Measurements from ENCODE around the gene NPR1.
"Not testable (repeated sequence)": the region's sequence is repeated elsewhere in the genome, so short reads cannot be mapped to it uniquely, and the experiment has no call there.

Gene NPR1

DNA sequence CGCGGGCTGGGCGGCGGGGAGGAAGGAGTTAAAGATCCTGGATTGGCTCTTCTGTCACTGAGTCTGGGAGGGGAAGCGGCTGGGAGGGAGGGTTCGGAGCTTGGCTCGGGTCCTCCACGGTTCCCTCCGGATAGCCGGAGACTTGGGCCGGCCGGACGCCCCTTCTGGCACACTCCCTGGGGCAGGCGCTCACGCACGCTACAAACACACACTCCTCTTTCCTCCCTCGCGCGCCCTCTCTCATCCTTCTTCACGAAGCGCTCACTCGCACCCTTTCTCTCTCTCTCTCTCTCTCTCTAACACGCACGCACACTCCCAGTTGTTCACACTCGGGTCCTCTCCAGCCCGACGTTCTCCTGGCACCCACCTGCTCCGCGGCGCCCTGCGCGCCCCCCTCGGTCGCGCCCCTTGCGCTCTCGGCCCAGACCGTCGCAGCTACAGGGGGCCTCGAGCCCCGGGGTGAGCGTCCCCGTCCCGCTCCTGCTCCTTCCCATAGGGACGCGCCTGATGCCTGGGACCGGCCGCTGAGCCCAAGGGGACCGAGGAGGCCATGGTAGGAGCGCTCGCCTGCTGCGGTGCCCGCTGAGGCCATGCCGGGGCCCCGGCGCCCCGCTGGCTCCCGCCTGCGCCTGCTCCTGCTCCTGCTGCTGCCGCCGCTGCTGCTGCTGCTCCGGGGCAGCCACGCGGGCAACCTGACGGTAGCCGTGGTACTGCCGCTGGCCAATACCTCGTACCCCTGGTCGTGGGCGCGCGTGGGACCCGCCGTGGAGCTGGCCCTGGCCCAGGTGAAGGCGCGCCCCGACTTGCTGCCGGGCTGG lies at the start of gene NPR1:
NPR1 (plus strand) TSS at position 170 of the 818 bp plus-strand sequence; CDS start at position 591, 421 bp downstream.
- H3K9me3 ChIP-seq, result no peaks in the 10 kb centered on the region
- in situ Hi-C loops (cut with MboI; ENCODE audit: low sequenced_read_pairs), result loop anchor here (5.0 to 10.0 kb wide), 3 partner anchors 66 to 309 kb away; partner anchors contain the start of gene RAB13
- H3K4me3 ChIP-seq, result no peak within 1 kb of the TSS
- DNase-seq (ENCODE audit: low spot score in 2 of 2), result no peak
- H3K4me1 ChIP-seq, result no peaks in the 10 kb centered on the region
- H3K36me3 ChIP-seq (replicated peaks), result no peaks in the 10 kb centered on the region
- peaks cover 2% of the 10 kb centered on the region for H3K27me3 ChIP-seq (ENCODE audit: low read depth)

DNA sequence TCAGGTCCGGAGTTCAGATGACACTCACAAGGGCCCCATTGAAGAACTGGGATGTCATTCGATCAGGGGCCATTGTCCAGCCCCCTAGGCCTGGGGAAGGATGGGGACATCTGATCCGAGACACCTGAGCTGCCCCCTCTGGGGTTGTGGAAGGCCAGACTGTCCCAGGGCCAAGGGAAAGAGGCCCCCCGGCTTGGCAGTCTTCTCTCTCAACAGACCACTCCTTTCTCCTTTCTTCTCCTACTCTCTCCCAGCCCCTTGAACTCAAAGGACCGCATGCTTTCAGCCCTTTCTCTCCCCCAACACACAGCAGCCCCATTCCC lies 49.2 kb upstream of the NPR1 start:
- Histone ChIP-seq H3K4me3 (no peak overlapping the region), H3K9me3 (no peaks in the 10 kb centered on the region), H3K4me1 (peaks cover 24% of the 10 kb centered on the region), H3K27me3 (ENCODE audit: low read depth) (no peaks in the 10 kb centered on the region), H3K36me3 (replicated peaks) (peaks cover 13% of the 10 kb centered on the region)
- no peak for DNase-seq (ENCODE audit: low spot score in 2 of 2)
- in situ Hi-C loops (cut with MboI; ENCODE audit: low sequenced_read_pairs), result no loop called here

DNA sequence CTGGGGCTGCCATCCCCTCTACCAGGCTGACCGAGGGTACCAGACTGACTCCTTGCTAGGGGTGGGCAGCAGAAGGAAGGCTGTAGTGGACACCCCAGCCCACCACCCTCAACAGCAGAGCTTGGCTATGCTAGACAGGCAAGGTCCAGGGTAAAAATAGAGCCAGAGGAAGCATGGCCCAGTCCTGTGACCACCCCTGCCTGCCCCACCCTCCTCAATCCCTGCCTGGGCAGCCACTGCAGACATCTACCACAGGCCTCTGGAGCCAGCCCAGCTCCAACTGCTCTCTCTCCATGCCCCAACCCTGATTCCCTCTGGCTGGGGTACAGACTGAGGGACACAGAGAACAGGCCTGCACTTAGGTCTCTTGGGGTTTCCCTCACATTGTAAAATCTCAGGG lies 48.5 kb upstream of the NPR1 start:
- in situ Hi-C loops (cut with MboI; ENCODE audit: low sequenced_read_pairs), result no loop called here
- H3K9me3 ChIP-seq, result no peaks in the 10 kb centered on the region
- peaks cover 13% of the 10 kb centered on the region for H3K36me3 ChIP-seq (replicated peaks)
- H3K27me3 ChIP-seq (ENCODE audit: low read depth), result no peaks in the 10 kb centered on the region
- no peak overlapping the region for H3K4me3 ChIP-seq
- peaks cover 24% of the 10 kb centered on the region for H3K4me1 ChIP-seq
- DNase-seq (ENCODE audit: low spot score in 2 of 2), result no peak

DNA sequence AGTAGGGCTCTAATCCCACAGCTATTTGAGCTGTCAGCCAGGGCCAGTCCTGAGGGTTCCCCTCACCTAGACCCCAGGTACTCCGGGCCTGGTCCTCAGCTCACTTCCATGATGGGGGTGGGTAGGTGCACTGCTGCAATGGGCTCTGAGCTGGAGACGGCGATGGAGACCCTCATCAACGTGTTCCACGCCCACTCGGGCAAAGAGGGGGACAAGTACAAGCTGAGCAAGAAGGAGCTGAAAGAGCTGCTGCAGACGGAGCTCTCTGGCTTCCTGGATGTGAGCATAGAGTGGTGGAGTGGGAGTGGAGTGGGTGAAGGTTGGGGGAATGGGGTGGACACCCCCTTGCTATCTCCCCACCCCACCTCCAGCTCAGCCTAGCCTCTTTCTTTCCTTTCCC lies 48.1 kb upstream of the NPR1 start:
- Histone ChIP-seq H3K36me3 (replicated peaks) (peaks cover 12% of the 10 kb centered on the region), H3K27me3 (ENCODE audit: low read depth) (no peaks in the 10 kb centered on the region), H3K4me3 (no peak overlapping the region), H3K9me3 (no peaks in the 10 kb centered on the region), H3K4me1 (peaks cover 24% of the 10 kb centered on the region)
- no peak for DNase-seq (ENCODE audit: low spot score in 2 of 2)
- in situ Hi-C loops (cut with MboI; ENCODE audit: low sequenced_read_pairs), result no loop called here

DNA sequence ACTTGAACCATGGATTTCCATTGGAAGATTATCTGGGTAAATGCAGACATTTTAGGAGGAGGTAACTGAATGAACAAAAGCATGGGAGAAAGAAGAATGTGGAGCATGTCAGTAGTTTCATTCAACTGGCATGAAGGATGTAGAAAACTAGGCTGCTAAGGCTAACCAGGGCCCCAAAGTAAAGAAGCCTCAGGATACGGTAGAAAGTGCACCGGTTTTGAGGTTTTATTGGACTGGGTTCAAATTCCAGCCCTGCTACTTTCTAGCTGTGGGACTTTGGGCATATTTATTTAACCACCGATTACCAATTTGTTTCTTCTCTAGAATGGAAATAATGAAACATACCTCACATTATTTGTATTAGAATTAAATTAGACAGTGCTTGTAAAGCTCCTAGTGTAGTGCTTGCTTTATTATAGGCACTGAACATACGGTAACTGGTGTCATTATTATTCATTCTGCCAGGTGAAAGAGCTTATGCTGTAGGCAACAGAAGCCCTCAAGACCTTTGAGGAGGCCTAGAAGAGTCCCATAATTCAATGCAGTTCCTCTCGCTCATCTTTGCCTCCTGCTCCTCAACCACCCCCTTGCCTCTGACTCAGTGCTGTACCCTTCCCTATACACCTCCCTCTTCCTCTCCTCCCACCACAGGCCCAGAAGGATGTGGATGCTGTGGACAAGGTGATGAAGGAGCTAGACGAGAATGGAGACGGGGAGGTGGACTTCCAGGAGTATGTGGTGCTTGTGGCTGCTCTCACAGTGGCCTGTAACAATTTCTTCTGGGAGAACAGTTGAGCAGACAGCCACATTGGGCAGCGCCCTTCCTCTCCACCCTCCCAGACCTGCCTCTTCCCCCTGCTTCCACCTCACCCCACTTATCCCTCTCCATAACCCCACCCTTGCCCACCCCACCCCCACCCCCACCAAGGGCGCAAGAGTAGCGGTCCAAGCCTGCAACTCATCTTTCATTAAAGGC lies 47.2 kb upstream of the NPR1 start:
- Histone ChIP-seq H3K4me1 (peaks cover 26% of the 10 kb centered on the region), H3K4me3 (no peak overlapping the region), H3K9me3 (no peaks in the 10 kb centered on the region), H3K27me3 (ENCODE audit: low read depth) (no peaks in the 10 kb centered on the region), H3K36me3 (replicated peaks) (peaks cover 17% of the 10 kb centered on the region)
- DNase-seq (ENCODE audit: low spot score in 2 of 2), result no peak
- in situ Hi-C loops (cut with MboI; ENCODE audit: low sequenced_read_pairs), result no loop called here

DNA sequence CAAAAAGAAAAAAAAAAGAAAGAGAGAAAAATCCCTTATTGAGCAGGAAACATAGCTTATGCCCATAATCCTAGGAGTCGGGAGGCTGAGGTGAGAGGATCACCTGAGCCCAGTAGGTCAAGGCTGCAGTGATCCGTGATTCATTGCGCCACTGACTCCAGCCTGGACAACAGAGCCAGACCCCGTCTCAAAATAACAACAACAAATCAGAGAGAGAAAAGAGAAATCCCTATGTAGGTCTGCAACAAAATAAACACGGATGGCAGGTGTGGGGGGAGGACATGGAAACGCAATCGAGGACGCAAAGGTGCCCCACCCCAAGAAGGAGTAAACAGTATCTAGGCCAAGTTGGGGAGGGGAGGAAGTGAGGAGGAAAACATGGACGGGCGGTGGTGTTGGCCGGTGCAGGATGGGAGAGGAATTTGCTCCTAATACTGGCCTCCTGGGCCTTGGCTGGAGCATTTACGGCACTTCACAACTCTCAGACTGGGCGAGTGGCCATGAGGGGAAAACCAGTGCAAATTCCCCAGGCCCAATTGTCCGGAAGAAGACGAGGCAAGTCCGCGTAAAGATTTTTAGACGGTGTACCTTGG lies 45.2 kb upstream of the NPR1 start:
- no peak for DNase-seq (ENCODE audit: low spot score in 2 of 2)
- Histone ChIP-seq H3K36me3 (replicated peaks) (peaks cover 36% of the 10 kb centered on the region), H3K27me3 (ENCODE audit: low read depth) (no peaks in the 10 kb centered on the region), H3K9me3 (no peaks in the 10 kb centered on the region), H3K4me1 (peaks cover 20% of the 10 kb centered on the region), H3K4me3 (peak overlapping the region; percentile 100)
- in situ Hi-C loops (cut with MboI; ENCODE audit: low sequenced_read_pairs), result no loop called here

DNA sequence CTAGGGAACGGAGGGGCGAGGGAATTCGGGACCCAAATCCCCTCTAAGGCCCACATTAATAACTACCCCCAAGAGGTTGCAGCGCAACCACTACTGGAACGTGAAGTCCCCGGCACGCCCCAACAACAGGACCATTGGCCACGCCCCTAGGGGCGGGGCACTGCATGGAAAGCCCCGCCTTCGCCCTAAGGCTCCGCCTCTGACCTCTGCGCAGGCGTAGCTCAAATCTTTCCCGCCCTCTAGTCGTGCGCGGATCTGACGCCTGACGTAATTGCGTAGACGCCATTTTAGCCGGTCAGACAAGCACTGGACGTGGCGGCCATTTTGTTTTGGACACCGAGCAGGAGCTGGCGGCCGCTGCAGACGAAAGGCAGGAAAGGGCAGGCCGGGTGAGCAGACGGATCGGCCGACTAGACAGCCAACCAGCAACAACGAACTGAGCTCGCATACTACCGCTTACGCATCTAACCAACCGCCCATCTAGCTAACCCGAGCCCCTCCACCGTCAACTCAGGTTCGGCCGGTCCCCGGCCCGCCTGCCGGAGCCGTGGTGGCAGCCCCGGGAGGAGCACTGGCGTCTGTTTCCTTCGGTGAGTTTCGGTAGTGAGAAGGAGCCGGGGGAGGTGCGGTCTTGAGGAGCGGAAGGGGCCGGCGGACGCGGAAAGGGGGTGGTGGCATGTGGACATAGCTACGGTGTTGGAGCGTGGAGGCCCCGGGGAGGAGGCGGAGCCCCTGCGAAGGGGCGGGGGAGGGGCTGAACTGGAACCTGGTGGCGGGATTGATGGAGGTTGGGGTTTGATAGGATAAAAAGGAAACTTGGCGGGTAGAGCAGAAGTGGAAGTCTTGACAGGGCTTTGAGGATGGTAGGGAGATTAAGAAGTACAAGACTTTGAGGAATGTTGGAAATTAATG lies 44.5 kb upstream of the NPR1 start, which contains the start of gene CHTOP:
CHTOP (plus strand) TSS at position 313 of the 912 bp plus-strand sequence. CDS start 2,523 bp downstream, outside the sequence.
- in situ Hi-C loops (cut with MboI; ENCODE audit: low sequenced_read_pairs), result no loop called here
- DNase-seq (ENCODE audit: low spot score in 2 of 2), result peak; percentile 97
- Histone ChIP-seq H3K9me3 (no peaks in the 10 kb centered on the region), H3K4me3 (peak within 1 kb of the TSS; percentile 100), H3K36me3 (replicated peaks) (peaks cover 43% of the 10 kb centered on the region), H3K27me3 (ENCODE audit: low read depth) (no peaks in the 10 kb centered on the region), H3K4me1 (peaks cover 20% of the 10 kb centered on the region)

DNA sequence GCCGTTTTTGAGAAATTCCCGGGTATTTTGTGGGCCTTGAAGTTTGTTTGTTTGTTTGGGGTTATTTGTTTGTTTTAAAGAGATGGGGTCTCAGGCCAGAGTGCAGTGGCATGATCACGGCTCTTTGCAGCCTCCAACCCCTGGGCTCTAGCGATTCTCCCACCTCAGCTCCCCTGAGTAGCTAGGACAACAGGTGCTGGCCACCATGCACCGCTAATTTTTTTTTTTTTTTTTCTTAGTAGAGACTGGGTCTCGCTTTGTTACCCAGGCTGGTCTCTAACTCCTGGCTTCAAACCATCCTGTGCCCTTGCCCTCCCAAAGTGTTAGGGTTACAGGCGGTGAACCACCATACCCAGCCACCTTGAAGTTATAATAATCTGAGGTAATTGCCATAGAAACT lies 42.6 kb upstream of the NPR1 start:
- Histone ChIP-seq H3K4me3 (peak overlapping the region; percentile 100; the same call in 1 of the 2 replicates), H3K36me3 (replicated peaks) (peaks cover 62% of the 10 kb centered on the region), H3K27me3 (ENCODE audit: low read depth) (no peaks in the 10 kb centered on the region), H3K9me3 (no peaks in the 10 kb centered on the region), H3K4me1 (peaks cover 18% of the 10 kb centered on the region)
- no peak for DNase-seq (ENCODE audit: low spot score in 2 of 2)
- in situ Hi-C loops (cut with MboI; ENCODE audit: low sequenced_read_pairs), result no loop called here

DNA sequence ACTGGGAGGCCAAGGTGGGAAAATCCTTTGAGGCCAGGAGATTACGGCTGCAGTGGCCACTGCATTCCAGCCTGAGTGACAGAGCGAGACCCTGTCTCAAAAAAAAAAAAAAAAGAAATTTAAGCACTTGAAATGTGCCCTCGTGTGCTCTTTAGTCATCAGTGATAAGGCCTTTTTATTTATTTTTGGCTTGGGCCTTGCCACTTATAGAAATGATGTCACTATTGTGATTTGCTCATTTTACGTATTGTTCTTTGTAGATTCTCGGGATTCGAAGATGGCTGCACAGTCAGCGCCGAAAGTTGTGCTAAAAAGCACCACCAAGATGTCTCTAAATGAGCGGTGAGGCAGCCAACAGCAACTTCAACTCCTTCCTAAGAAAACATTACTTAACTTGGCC lies 42.2 kb upstream of the NPR1 start:
- Histone ChIP-seq H3K9me3 (no peaks in the 10 kb centered on the region), H3K27me3 (ENCODE audit: low read depth) (no peaks in the 10 kb centered on the region), H3K4me3 (no peak overlapping the region), H3K36me3 (replicated peaks) (peaks cover 66% of the 10 kb centered on the region), H3K4me1 (peaks cover 16% of the 10 kb centered on the region)
- in situ Hi-C loops (cut with MboI; ENCODE audit: low sequenced_read_pairs), result no loop called here
- DNase-seq (ENCODE audit: low spot score in 2 of 2), result no peak

DNA sequence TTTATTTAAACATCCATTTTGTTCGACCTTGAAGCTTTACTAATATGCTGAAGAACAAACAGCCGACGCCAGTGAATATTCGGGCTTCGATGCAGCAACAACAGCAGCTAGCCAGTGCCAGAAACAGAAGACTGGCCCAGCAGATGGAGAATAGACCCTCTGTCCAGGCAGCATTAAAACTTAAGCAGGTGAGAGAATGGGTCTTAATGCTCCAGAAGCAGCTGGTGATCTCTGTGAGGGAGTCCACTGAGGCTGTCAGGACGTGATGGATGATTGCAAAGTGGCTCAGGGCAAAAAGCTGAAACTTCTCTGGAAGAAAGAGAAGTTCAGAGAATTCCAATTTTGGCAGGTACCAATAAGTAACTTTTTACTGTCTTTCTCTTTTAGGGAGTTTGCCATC lies 40.2 kb upstream of the NPR1 start:
- no peak for DNase-seq (ENCODE audit: low spot score in 2 of 2)
- in situ Hi-C loops (cut with MboI; ENCODE audit: low sequenced_read_pairs), result no loop called here
- Histone ChIP-seq H3K27me3 (ENCODE audit: low read depth) (no peaks in the 10 kb centered on the region), H3K9me3 (no peaks in the 10 kb centered on the region), H3K4me1 (peaks cover 15% of the 10 kb centered on the region), H3K4me3 (no peak overlapping the region), H3K36me3 (replicated peaks) (peaks cover 83% of the 10 kb centered on the region)

DNA sequence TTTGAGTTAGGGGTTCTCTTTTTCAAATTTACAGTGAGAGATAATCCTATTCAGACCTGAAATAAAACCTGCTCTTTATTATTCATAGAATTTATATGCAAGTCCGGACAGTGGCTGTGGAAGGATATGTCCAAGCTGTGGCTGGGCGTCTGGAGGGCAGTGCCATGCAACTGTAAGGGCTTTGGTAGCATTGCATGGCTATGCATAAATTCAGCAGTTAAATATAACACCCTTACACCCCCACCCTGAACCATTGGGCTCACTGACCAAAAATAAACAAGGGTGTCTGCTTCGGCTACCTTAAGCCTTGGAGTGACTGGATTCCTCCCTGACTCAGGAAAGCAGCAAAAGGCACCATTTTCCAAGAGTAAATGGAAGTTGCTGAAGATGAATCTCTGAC lies 39.2 kb upstream of the NPR1 start:
- H3K4me1 ChIP-seq, result peaks cover 11% of the 10 kb centered on the region
- in situ Hi-C loops (cut with MboI; ENCODE audit: low sequenced_read_pairs), result no loop called here
- no peak overlapping the region for H3K4me3 ChIP-seq
- H3K36me3 ChIP-seq (replicated peaks), result peaks cover 90% of the 10 kb centered on the region
- H3K27me3 ChIP-seq (ENCODE audit: low read depth), result no peaks in the 10 kb centered on the region
- no peak for DNase-seq (ENCODE audit: low spot score in 2 of 2)
- H3K9me3 ChIP-seq, result no peaks in the 10 kb centered on the region

DNA sequence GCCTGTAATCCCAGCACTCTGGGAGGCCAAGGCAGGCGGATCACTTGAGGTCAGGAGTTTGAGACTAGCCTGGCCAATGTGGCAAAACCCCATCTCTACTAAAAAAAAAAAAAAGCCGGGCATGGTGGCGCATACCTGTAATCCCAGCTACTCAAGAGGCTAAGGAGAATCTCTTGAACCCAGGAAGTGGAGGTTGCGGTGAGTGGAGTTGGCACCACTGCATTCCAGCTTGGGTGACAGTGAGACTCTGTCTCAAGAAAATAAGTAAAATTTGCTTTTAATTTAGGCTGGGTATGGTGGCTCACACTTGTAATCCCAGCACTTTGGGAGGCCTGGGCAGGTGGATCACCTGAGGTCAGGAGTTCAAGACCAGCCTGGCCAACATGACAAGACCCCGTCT lies 38.3 kb upstream of the NPR1 start:
- H3K4me3 ChIP-seq; H3K9me3 ChIP-seq; DNase-seq (ENCODE audit: low spot score in 2 of 2); in situ Hi-C loops (cut with MboI; ENCODE audit: low sequenced_read_pairs); H3K27me3 ChIP-seq (ENCODE audit: low read depth): not testable (repeated sequence)
- peaks cover 98% of the 10 kb centered on the region for H3K36me3 ChIP-seq (replicated peaks)
- H3K4me1 ChIP-seq, result peaks cover 11% of the 10 kb centered on the region

DNA sequence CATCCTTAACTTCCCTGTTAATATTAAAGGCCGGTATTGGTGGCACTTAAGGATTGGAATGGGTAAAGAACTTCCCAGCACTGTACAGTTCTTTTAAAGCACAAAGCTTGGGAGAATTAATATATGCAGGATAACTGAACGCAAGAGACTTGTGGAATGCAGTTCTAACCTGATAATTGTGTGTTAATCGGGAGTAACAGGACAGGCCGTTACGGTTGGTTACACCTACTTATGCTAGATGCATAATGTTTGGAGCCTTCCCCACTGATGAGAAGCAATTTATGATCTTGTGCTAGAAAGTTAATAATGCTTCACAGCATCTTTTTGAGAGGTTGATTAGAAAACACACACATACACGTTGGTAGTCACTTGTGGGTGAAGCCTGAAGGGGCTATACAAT lies 37.6 kb upstream of the NPR1 start:
- peaks cover 11% of the 10 kb centered on the region for H3K4me1 ChIP-seq
- H3K4me3 ChIP-seq, result no peak overlapping the region
- peaks cover 99% of the 10 kb centered on the region for H3K36me3 ChIP-seq (replicated peaks)
- H3K27me3 ChIP-seq (ENCODE audit: low read depth), result no peaks in the 10 kb centered on the region
- no peak for DNase-seq (ENCODE audit: low spot score in 2 of 2)
- no peaks in the 10 kb centered on the region for H3K9me3 ChIP-seq
- in situ Hi-C loops (cut with MboI; ENCODE audit: low sequenced_read_pairs), result no loop called here
